ENCODE measurements around the gene TMEM51.

The TMEM51 gene

DNA sequence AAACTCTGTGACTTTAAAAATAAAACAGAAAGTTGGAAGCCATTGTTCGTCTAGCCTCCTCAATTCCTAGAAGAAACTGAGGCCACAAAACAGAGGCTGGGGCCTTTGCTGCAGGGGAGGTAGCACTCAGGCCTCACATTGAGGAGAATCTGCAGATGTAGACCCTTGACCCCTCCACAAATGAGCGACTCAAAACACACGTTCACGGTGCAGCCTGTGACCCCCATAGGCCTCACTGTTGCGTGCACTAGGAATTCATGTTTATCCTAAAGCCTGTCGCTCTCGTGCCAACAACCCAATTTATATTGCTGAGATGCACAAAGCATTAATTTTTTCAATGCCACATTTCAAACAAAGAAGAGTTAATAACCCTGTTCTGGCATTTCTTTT lies 5.6 kb downstream of the TMEM51 start:
- H3K9me2 ChIP-seq (replicated peaks; ENCODE audit: control insufficient read depth, low read length), result no peaks in the 10 kb centered on the region
- no peaks in the 10 kb centered on the region for H3F3A ChIP-seq (ENCODE audit: control insufficient read depth, insufficient read depth)
- no peak for TF ChIP-seq EZH2phosphoT487 (IDR thresholded peaks at IDR 0.05; ENCODE audit: borderline replicate concordance, low read length)
- TF ChIP-seq, protein P1, sequence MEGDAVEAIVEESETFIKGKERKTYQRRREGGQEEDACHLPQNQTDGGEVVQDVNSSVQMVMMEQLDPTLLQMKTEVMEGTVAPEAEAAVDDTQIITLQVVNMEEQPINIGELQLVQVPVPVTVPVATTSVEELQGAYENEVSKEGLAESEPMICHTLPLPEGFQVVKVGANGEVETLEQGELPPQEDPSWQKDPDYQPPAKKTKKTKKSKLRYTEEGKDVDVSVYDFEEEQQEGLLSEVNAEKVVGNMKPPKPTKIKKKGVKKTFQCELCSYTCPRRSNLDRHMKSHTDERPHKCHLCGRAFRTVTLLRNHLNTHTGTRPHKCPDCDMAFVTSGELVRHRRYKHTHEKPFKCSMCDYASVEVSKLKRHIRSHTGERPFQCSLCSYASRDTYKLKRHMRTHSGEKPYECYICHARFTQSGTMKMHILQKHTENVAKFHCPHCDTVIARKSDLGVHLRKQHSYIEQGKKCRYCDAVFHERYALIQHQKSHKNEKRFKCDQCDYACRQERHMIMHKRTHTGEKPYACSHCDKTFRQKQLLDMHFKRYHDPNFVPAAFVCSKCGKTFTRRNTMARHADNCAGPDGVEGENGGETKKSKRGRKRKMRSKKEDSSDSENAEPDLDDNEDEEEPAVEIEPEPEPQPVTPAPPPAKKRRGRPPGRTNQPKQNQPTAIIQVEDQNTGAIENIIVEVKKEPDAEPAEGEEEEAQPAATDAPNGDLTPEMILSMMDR (IDR thresholded peaks at IDR 0.05; ENCODE audit: low read depth, low read length, poor library complexity, severe bottlenecking), result no peak
- no peak overlapping the region for H3K27ac ChIP-seq (ENCODE audit: low read depth, low read length)
- no peaks in the 10 kb centered on the region for H4K20me1 ChIP-seq (ENCODE audit: control insufficient read depth, insufficient read depth, low read depth, low read length)
- no peaks in the 10 kb centered on the region for H3K36me3 ChIP-seq (ENCODE audit: control insufficient read depth, low read length)
- H3K79me2 ChIP-seq (ENCODE audit: control insufficient read depth, low read length), result no peaks in the 10 kb centered on the region
- no peak overlapping the region for H3K4me3 ChIP-seq (ENCODE audit: low read length)
- H3K27me3 ChIP-seq (ENCODE audit: control insufficient read depth, low read length), result peaks cover 2% of the 10 kb centered on the region; the same call in 1 of the 2 replicates
- H3K9me3 ChIP-seq (ENCODE audit: control insufficient read depth, insufficient read depth, low read length), result no peaks in the 10 kb centered on the region
- H3K4me1 ChIP-seq (ENCODE audit: control insufficient read depth, low read length), result no peaks in the 10 kb centered on the region
- H3K4me2 ChIP-seq (ENCODE audit: low read length), result no peak overlapping the region

DNA sequence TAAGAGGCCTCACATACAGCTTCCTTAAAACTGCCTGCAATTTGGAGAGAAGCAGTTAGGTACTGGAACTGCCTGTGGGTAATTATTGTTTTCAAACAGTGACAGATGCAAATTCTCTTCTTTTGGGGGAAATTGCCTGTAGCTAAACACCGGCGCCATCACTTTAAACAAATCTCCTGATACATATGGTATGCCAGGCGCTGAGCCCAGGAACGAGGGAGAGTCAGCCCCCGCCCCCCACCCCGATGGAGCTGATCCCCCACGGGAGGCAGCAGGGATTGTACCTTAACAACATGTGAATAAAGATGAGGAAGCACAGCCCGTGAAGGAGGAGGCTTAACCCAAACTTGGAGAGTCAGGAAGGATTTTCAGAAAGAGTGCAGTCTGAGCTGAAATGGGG lies 7.1 kb downstream of the TMEM51 start:
- Histone ChIP-seq H3K27me3 (ENCODE audit: control insufficient read depth, low read length) (peaks cover 2% of the 10 kb centered on the region; the same call in 1 of the 2 replicates), H3K79me2 (ENCODE audit: control insufficient read depth, low read length) (no peaks in the 10 kb centered on the region), H3K9me3 (ENCODE audit: control insufficient read depth, insufficient read depth, low read length) (no peaks in the 10 kb centered on the region), H3K36me3 (ENCODE audit: control insufficient read depth, low read length) (no peaks in the 10 kb centered on the region), H3K4me2 (ENCODE audit: low read length) (no peak overlapping the region), H4K20me1 (ENCODE audit: control insufficient read depth, insufficient read depth, low read depth, low read length) (no peaks in the 10 kb centered on the region), H3F3A (ENCODE audit: control insufficient read depth, insufficient read depth) (no peaks in the 10 kb centered on the region), H3K4me3 (ENCODE audit: low read length) (no peak overlapping the region), H3K4me1 (ENCODE audit: control insufficient read depth, low read length) (no peaks in the 10 kb centered on the region), H3K27ac (ENCODE audit: low read depth, low read length) (no peak overlapping the region), H3K9me2 (replicated peaks; ENCODE audit: control insufficient read depth, low read length) (no peaks in the 10 kb centered on the region)
- TF ChIP-seq, protein P1 (IDR thresholded peaks at IDR 0.05; ENCODE audit: low read depth, low read length, poor library complexity, severe bottlenecking), result no peak
- TF ChIP-seq EZH2phosphoT487 (IDR thresholded peaks at IDR 0.05; ENCODE audit: borderline replicate concordance, low read length), result no peak

DNA sequence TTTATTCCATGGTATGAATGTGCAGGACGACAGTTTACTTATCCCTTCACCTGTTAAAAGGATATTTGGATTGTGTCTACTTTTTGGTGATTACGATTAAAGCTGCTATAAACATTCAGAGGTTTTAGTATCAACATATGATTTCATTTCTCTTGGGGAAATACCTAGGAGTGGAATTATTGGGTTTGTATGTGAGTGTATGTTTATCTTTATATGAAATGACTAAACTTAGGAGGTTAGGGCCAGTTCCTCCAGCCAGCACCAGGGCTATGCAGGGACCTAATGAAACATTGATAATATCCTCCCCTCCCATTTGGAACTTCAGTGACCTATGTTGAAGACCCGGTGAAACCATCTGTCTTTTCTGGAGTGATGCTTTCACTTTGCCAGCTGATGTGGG lies 13.8 kb downstream of the TMEM51 start:
- Histone ChIP-seq H3K4me3 (ENCODE audit: low read length) (no peak overlapping the region), H3K4me2 (ENCODE audit: low read length) (no peak overlapping the region), H3K9me2 (replicated peaks; ENCODE audit: control insufficient read depth, low read length) (no peaks in the 10 kb centered on the region), H3K36me3 (ENCODE audit: control insufficient read depth, low read length) (no peaks in the 10 kb centered on the region), H3K9me3 (ENCODE audit: control insufficient read depth, insufficient read depth, low read length) (no peaks in the 10 kb centered on the region), H3K27ac (ENCODE audit: low read depth, low read length) (no peak overlapping the region), H3K27me3 (ENCODE audit: control insufficient read depth, low read length) (no peaks in the 10 kb centered on the region), H3F3A (ENCODE audit: control insufficient read depth, insufficient read depth) (no peaks in the 10 kb centered on the region), H3K4me1 (ENCODE audit: control insufficient read depth, low read length) (no peaks in the 10 kb centered on the region), H3K79me2 (ENCODE audit: control insufficient read depth, low read length) (no peaks in the 10 kb centered on the region), H4K20me1 (ENCODE audit: control insufficient read depth, insufficient read depth, low read depth, low read length) (no peaks in the 10 kb centered on the region)
- TF ChIP-seq, protein P1 (IDR thresholded peaks at IDR 0.05; ENCODE audit: low read depth, low read length, poor library complexity, severe bottlenecking), result no peak
- no peak for TF ChIP-seq EZH2phosphoT487 (IDR thresholded peaks at IDR 0.05; ENCODE audit: borderline replicate concordance, low read length)

DNA sequence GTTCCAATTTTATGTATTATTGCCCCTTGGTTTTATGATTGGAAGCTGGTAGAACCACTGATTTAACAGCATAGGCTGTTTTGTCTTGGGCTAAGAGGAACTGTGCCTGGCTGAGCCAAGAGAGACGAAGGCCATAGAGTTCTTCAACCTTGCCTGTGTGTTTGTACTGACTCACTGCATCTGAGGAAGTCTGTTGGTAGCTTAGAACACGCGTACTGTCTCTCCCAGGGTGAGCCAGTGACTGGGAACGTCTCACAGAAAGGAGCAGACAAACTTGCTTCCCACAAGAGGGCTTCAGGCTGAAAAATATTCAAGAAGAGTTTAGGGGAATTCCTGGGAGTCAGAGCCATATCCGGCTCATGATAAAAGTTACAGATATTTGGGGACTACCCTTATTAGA lies 14.9 kb downstream of the TMEM51 start:
- no peaks in the 10 kb centered on the region for H3K36me3 ChIP-seq (ENCODE audit: control insufficient read depth, low read length)
- no peak overlapping the region for H3K4me3 ChIP-seq (ENCODE audit: low read length)
- no peaks in the 10 kb centered on the region for H3K27me3 ChIP-seq (ENCODE audit: control insufficient read depth, low read length)
- no peak overlapping the region for H3K27ac ChIP-seq (ENCODE audit: low read depth, low read length)
- TF ChIP-seq, protein P1 (IDR thresholded peaks at IDR 0.05; ENCODE audit: low read depth, low read length, poor library complexity, severe bottlenecking), result no peak
- TF ChIP-seq EZH2phosphoT487 (IDR thresholded peaks at IDR 0.05; ENCODE audit: borderline replicate concordance, low read length), result no peak
- no peaks in the 10 kb centered on the region for H3F3A ChIP-seq (ENCODE audit: control insufficient read depth, insufficient read depth)
- H3K9me2 ChIP-seq (replicated peaks; ENCODE audit: control insufficient read depth, low read length), result no peaks in the 10 kb centered on the region
- no peaks in the 10 kb centered on the region for H4K20me1 ChIP-seq (ENCODE audit: control insufficient read depth, insufficient read depth, low read depth, low read length)
- no peaks in the 10 kb centered on the region for H3K79me2 ChIP-seq (ENCODE audit: control insufficient read depth, low read length)
- no peaks in the 10 kb centered on the region for H3K4me1 ChIP-seq (ENCODE audit: control insufficient read depth, low read length)
- no peaks in the 10 kb centered on the region for H3K9me3 ChIP-seq (ENCODE audit: control insufficient read depth, insufficient read depth, low read length)
- no peak overlapping the region for H3K4me2 ChIP-seq (ENCODE audit: low read length)

Measured in DOHH2 (cell line).